K562 (cell line): ENCODE data around the gene RGMA.

Experiments
- CREB1 ChIP-seq, 2 experiments: sonication (generic) in 1 of 2; formaldehyde crosslinking in 1 of 2; IDR thresholded peaks; 2 replicates each; pipeline versions ENCODE4 v1.6.1 to v1.8.0; 2012 to 2022; ENCODE audit warnings: inconsistent platforms in 1 of 2, mild to moderate bottlenecking in 1 of 2, missing genetic modification reagents in 1 of 2, moderate library complexity in 1 of 2
- CTCF ChIP-seq, 3 experiments: IDR thresholded peaks in 2 of 3; conservative IDR thresholded peaks in 1 of 3; 2 replicates each; pipeline ENCODE4 v1.5.1; 2011 to 2012; ENCODE audit warnings: low read length in 3 of 3, mild to moderate bottlenecking in 3 of 3, control low read depth in 2 of 3, improper control_type of control experiment in 1 of 3, inconsistent platforms in 1 of 3, low read depth in 1 of 3, mixed read lengths in 1 of 3, moderate library complexity in 1 of 3; ENCODE audit not compliant: insufficient read depth in 2 of 3
- EZH2 ChIP-seq: IDR thresholded peaks from 2 replicates; pipeline ENCODE4 v1.6.1; 2012; ENCODE audit warnings: low read depth, mild to moderate bottlenecking, inconsistent platforms, low read length, borderline replicate concordance
- FOXK1 ChIP-seq: sonication (generic); formaldehyde crosslinking; IDR thresholded peaks from 2 replicates; pipeline ENCODE4 v1.8.0; 2022; ENCODE audit warnings: missing genetic modification reagents, mild to moderate bottlenecking, borderline replicate concordance
- JUN ChIP-seq, 2 experiments: sonication (generic) in 1 of 2; formaldehyde crosslinking in 1 of 2; IDR thresholded peaks; 2 replicates each; pipeline versions ENCODE4 v1.6.1 to v1.8.0; 2012 to 2022; ENCODE audit warnings: borderline replicate concordance in 2 of 2, mild to moderate bottlenecking in 2 of 2, improper control_type of control experiment in 1 of 2, low read depth in 1 of 2, low read length in 1 of 2, missing genetic modification reagents in 1 of 2
- MYBL2 ChIP-seq, 2 experiments: fragments of 450-650 bp in 1 of 2; sonication (generic) in 1 of 2; formaldehyde crosslinking in 1 of 2; IDR thresholded peaks; 2 replicates each; pipeline versions ENCODE4 v1.6.1 to v1.8.1; 2017 to 2022; ENCODE audit warnings: borderline replicate concordance in 1 of 2, inconsistent platforms in 1 of 2, low read depth in 1 of 2, mild to moderate bottlenecking in 1 of 2, missing genetic modification reagents in 1 of 2, moderate library complexity in 1 of 2
- NFYB ChIP-seq: IDR thresholded peaks from 2 replicates; pipeline ENCODE4 v1.6.1; 2011; ENCODE audit warnings: mild to moderate bottlenecking, moderate library complexity; ENCODE audit not compliant: insufficient read length; ENCODE audit errors: extremely low read depth
- POLR2AphosphoS5 ChIP-seq: IDR thresholded peaks from 2 replicates; pipeline ENCODE4 v1.6.1; 2011; ENCODE audit warnings: mild to moderate bottlenecking, low read depth, low read length, moderate library complexity; ENCODE audit not compliant: control insufficient read depth, insufficient read depth
- REST ChIP-seq, 2 experiments: fragments of 450-650 bp; formaldehyde crosslinking in 1 of 2; IDR thresholded peaks; 2 replicates each; pipeline versions ENCODE4 v1.4.0 to v1.6.1; 2014 to 2020; ENCODE audit warnings: mild to moderate bottlenecking in 2 of 2, borderline replicate concordance in 1 of 2, low read depth in 1 of 2
- SIN3B ChIP-seq: fragments of 450-650 bp; IDR thresholded peaks from 2 replicates; pipeline ENCODE4 v1.6.1; 2017; ENCODE audit warnings: low read depth, mild to moderate bottlenecking, moderate library complexity
- SPI1 ChIP-seq: IDR thresholded peaks from 2 replicates; pipeline ENCODE4 v1.6.1; 2011; ENCODE audit warnings: low read depth, low read length, control low read depth, borderline replicate concordance
- SRF ChIP-seq, 2 experiments: fragments of 250-450, 450-650 bp in 1 of 2; sonication (Bioruptor Pico) in 1 of 2; sonication (generic) in 1 of 2; formaldehyde crosslinking; IDR thresholded peaks; 2 replicates each; pipeline versions ENCODE4 v1.5.0 to v1.5.1; 2020 to 2022; ENCODE audit warnings: mild to moderate bottlenecking in 1 of 2, missing genetic modification reagents in 1 of 2
- ZFX ChIP-seq: sonication (generic); formaldehyde crosslinking; IDR thresholded peaks from 2 replicates; pipeline ENCODE4 v1.8.0; 2022; ENCODE audit warnings: mild to moderate bottlenecking, missing genetic modification reagents, moderate library complexity
- ZNF121 ChIP-seq: sonication (generic); formaldehyde crosslinking; conservative IDR thresholded peaks from 2 replicates; pipeline ENCODE4 v1.8.0; 2022; ENCODE audit warnings: missing genetic modification reagents

- TF ChIP-seq NFYB (no peak), SRF (CRISPR knock-in tag; IDR thresholded peaks at IDR 0.05) (no peak), FOXK1 (CRISPR knock-in tag) (no peak), JUN (IDR thresholded peaks at IDR 0.05; ENCODE audit: borderline replicate concordance, low read depth, low read length) (no peak), JUN (CRISPR knock-in tag; IDR thresholded peaks at IDR 0.05; ENCODE audit: borderline replicate concordance) (no peak), ZFX (CRISPR knock-in tag) (no peak), SPI1 (no peak), CREB1 (IDR thresholded peaks at IDR 0.05) (no peak), CREB1 (CRISPR knock-in tag; IDR thresholded peaks at IDR 0.05) (no peak), MYBL2 (IDR thresholded peaks at IDR 0.05; ENCODE audit: low read depth) (no peak), MYBL2 (CRISPR knock-in tag; IDR thresholded peaks at IDR 0.05; ENCODE audit: borderline replicate concordance) (no peak), SIN3B (no peak), POLR2AphosphoS5 (no peak), ZNF121 (CRISPR knock-in tag) (no peak), EZH2 (no peak), REST (IDR thresholded peaks at IDR 0.05; ENCODE audit: borderline replicate concordance) (no peak), REST (CRISPR knock-in tag; IDR thresholded peaks at IDR 0.05; ENCODE audit: low read depth) (no peak), CTCF (IDR thresholded peaks at IDR 0.05 in 2 of 3, conservative IDR thresholded peaks at IDR 0.05 in 1 of 3; ENCODE audit: insufficient read depth in 2 of 3, low read depth in 1 of 3, low read length in 3 of 3) (no peak)
Measured at GRCh38 chr15:93028111-93028631, 60.8 kb downstream of the RGMA start.
